ENCODE results near the gene TBC1D7.

DNA sequence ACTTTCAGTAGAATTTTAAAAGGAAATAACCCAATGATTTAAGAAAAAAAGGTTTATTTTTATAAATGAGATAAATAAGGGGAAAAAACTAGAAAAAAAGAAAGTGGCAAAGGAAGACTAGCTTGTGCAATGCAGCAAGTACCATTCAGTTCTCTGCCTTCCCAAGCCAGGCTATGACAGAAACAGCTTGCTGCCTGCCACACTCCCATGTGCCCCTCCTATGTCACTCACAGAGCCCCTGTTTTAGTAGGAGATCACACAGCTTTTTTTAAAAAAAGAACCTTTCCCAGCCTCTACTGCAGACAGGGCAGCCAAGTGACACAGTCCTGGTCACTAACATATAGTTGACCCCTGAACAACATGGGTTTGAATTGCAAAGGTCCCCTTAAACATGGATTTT is 13.5 kb downstream of the TBC1D7 start:
- TF ChIP-seq, protein P1, sequence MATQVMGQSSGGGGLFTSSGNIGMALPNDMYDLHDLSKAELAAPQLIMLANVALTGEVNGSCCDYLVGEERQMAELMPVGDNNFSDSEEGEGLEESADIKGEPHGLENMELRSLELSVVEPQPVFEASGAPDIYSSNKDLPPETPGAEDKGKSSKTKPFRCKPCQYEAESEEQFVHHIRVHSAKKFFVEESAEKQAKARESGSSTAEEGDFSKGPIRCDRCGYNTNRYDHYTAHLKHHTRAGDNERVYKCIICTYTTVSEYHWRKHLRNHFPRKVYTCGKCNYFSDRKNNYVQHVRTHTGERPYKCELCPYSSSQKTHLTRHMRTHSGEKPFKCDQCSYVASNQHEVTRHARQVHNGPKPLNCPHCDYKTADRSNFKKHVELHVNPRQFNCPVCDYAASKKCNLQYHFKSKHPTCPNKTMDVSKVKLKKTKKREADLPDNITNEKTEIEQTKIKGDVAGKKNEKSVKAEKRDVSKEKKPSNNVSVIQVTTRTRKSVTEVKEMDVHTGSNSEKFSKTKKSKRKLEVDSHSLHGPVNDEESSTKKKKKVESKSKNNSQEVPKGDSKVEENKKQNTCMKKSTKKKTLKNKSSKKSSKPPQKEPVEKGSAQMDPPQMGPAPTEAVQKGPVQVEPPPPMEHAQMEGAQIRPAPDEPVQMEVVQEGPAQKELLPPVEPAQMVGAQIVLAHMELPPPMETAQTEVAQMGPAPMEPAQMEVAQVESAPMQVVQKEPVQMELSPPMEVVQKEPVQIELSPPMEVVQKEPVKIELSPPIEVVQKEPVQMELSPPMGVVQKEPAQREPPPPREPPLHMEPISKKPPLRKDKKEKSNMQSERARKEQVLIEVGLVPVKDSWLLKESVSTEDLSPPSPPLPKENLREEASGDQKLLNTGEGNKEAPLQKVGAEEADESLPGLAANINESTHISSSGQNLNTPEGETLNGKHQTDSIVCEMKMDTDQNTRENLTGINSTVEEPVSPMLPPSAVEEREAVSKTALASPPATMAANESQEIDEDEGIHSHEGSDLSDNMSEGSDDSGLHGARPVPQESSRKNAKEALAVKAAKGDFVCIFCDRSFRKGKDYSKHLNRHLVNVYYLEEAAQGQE (IDR thresholded peaks at IDR 0.05; ENCODE audit: low read depth): no peak
- TF ChIP-seq EP300 (IDR thresholded peaks at IDR 0.05; ENCODE audit: borderline replicate concordance): no peak
- no peak for TF ChIP-seq TAF1 (IDR thresholded peaks at IDR 0.05; ENCODE audit: low read depth)
- TF ChIP-seq RAD21 (IDR thresholded peaks at IDR 0.05; ENCODE audit: low read depth): no peak
- TF ChIP-seq MAX (IDR thresholded peaks at IDR 0.05): no peak
- no peak for TF ChIP-seq CREB1 (IDR thresholded peaks at IDR 0.05; ENCODE audit: low read depth)
- no peak for TF ChIP-seq CEBPB (IDR thresholded peaks at IDR 0.05)
- TF ChIP-seq YY1 (IDR thresholded peaks at IDR 0.05; ENCODE audit: low read depth): no peak
- no peak for TF ChIP-seq NFIC (IDR thresholded peaks at IDR 0.05)
- TF ChIP-seq EGR1 (IDR thresholded peaks at IDR 0.05): no peak
- TF ChIP-seq TCF12 (IDR thresholded peaks at IDR 0.05; ENCODE audit: low read depth): no peak
- no peak for TF ChIP-seq USF1 (IDR thresholded peaks at IDR 0.05)
- no peak for TF ChIP-seq FOXM1 (IDR thresholded peaks at IDR 0.05; ENCODE audit: borderline replicate concordance, low read depth)
